ENCODE measurements around the gene PARD3B.
A peak's percentile ranks its signal among the peaks of the same experiment; 100 is the strongest.

PARD3B gene

DNA sequence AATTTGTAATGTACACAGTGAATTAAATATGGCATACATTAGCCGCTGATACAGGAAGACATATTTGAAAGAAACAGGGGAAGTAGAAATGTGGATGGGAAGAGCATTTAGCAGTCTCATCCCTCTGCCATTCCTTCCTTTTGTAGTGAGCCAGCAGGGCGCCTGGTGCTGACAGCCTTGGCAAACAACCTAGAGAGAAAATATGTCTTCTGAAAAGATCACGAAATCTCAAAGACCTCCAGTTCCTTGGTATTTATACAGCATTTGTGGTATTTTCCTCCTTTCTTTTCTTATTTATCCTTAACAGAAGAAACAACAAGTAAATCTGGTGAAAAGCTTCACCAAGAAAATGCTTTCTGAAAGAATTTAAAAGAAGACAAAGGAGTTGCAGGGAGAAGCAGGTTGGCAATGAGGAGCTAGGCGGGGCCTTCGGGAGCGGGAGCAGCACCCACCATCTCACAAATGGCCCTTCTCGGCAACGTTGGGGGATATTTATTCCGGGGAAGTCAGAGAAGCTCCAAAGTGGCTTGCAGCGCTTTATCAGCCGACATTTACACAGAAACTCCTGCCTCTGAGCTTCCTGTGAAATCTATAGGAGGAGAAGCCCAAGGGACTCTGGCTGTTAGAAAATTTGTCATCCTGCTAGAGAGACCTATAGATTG lies 731.0 kb downstream of the PARD3B start:
- DNase-seq (ENCODE audit: low read depth), result no peak

DNA sequence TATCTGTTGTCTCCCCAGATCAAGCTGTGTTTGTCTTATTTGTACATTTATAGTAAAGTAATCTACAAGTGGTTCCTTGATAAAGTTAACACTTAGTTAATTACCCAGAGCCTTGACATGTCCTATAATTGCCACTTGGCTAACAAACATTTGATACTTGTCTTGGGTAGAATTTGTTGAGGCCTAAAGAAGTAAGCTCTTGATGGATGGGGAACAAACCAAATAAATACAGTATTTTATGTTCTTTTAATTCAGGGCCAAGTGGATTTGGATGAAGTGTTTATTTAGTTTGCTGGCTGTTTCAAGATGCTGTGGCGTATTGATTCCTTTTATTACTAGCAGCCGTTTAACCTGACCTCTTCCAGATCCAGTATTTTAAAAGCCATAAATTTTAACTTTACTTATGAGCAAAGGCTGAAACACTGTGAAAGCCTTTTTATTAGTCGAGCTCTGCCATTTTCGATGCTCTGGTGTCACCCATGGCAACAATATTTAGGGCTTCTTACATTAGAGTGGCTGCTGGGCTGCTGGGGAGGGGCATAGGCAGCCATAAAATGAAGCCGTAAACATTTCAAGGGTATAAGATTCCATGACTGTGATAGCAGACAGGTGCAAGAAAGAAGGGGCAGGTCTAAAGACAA lies 735.4 kb downstream of the PARD3B start:
- DNase-seq (ENCODE audit: low read depth), result no peak

DNA sequence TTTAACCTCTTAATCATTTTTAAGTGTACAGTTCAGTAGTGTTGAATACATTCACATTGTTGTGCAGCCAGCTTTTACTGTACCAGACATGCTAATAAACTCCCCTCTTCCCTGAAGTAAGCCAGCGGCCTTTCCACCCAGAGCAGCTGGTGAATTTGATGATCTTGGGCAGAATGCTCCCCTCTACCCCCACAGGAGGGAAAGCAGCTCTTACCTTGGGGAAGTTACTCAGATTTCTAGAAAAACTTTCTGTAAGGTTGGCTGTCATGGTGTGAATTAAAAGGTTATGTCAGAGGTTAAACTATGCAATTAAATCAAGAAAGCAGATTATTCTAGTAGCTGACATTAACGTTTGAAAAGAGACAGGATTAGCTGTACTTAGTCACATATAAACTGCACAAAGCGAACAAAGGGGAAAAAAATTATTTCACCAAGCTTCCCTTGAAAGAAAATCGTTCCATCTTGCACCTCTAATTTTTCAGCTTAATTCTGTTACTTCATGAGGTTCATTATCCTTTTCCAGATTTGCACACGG lies 738.5 kb downstream of the PARD3B start:
- no peak for DNase-seq (ENCODE audit: low read depth)

DNA sequence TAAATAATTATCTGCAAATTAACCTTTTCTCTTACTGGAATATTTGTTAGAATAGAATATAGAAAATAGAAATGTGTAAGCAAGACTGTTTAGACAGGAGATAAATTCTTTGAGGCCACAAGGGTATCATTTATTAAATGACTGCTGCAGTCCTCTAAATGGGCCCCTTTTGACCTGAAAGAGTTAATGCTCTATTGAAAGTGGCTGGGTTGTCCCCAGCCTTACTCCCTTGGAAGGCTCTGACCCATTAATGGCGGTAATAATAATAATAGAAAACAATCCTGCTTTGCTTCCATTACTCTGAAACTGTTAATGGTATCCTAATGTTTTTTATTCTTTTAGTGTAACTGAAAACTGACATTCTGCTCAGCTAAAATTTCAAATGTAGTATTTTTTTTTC lies 739.1 kb downstream of the PARD3B start:
- DNase-seq (ENCODE audit: low read depth), result no peak

DNA sequence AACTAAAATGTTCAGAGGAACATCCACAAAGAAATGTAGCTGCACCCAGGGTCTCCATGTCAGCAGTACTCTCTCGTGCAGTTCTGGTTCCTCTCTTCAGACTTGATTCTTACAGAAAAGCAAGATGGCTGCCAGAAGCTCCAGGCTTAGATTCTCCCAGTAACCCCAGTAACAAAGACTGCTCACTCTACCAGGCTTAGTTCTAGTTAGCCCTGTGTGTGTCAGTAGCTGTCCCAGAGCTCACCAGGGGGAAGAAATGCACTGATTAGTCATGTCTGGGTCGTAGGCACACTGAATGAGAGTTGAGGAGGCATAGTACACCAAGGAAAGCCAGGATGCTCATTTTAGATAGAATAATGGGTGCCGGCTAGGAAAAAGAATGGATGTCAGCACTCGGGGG lies 742.0 kb downstream of the PARD3B start:
- DNase-seq (ENCODE audit: low read depth), result peak; percentile 3

DNA sequence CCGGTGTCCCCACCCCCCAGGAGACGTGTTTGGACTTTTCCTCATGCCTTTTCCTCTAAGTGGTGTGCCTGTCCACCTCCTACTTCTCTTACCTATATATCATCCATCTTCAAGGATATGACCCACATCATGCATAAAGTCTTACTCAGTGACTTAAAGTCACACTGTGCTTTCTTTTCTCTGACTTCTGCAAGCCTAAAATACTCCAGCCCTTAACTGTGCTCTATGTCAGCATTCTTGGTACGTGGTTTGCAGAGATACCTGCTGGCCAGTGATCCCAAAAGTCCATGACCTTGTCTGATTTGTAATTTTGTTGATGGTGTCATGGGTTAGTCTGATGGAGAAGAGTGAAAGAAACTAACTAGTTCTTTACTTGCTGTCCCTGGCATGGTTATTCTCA lies 743.4 kb downstream of the PARD3B start:
- no peak for DNase-seq (ENCODE audit: low read depth)

DNA sequence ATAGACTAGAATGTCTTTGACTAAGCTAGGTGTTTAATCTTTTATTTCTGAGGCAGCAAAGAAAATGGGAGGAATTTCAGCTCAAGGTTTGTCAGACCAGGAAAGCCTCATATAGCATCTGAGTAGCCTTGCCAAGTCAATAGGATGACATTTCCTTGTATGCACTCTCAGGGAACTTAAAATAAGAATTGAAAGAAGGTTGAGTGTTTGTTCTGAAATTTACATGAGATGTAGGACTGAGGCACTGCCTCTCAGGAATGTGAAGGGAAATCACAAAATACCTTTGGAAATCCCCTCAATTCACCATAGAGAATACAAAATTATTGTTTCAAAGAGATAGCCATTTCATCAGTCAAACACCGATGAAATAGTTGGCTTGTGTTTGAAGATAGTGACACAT lies 745.0 kb downstream of the PARD3B start:
- DNase-seq (ENCODE audit: low read depth), result no peak

DNA sequence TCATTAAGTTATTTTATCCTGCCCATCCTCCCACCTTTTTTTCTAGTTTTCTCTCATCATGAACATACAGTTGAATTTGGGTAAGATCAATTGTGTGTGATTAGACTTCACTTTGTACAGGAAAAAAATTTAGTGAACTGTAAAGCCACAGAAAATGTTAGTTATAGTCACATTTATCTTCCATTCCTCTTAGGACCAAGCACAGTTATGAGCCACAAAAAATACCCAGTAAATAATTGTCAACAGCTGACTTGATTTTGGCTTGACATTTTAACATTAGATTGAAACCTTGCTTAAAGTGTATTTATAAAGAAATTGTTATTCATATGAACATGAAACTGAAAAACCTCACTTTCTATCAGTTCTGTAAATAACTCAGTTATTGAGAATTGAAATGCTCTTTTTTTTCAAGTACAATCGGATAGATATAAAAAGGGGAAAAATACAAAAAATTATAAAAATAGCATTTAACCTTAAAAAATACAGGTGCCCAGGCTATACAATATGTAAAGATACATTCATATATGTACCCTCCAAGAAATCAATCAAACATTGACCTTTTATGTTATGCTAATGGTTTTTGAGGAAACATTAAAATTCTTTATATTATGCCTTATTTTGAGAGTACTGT lies 747.5 kb downstream of the PARD3B start:
- no peak for DNase-seq (ENCODE audit: low read depth)

DNA sequence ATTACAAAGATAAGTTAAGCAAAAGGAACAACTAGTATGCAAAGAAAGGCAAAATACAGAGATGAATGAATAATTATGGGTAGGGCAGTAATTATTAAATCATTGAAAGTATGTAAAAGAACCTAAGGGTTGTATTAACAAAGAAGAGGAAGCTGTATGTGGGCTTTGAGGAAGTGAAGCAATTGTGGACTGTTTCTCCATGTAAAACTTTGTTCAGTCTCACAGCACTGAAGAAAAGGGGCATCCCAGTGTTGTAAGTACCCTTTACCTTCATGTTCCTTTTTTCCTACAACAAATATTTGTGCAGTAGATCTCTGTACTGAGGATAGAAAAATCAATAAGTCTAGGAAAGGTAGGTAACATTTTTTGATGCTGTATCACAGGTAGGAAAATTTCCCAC lies 748.3 kb downstream of the PARD3B start:
- no peak for DNase-seq (ENCODE audit: low read depth)

- DNase-seq (ENCODE audit: low read depth), result no peak
Observed at GRCh38 chr2:205296959-205297358, 751.7 kb downstream of the PARD3B start.

DNA sequence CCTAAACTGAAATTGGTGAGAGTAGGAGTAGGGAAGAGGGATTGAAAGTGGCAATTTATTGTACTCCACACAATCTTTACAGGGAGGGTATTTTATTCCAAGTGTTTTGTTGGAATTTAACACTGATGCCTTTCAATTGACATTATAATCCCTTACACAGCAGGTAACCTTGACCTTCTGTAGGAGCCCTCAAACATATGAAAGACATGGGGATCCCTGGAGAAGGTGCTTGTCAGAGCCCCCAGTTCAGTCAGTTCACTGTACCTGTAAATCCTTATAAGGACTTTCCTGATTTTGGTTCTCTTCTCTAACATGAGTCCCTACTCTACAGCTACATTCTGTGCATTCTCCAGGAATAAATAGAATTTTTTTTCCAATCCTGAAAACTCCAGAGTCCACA lies 752.1 kb downstream of the PARD3B start:
- no peak for DNase-seq (ENCODE audit: low read depth)

DNA sequence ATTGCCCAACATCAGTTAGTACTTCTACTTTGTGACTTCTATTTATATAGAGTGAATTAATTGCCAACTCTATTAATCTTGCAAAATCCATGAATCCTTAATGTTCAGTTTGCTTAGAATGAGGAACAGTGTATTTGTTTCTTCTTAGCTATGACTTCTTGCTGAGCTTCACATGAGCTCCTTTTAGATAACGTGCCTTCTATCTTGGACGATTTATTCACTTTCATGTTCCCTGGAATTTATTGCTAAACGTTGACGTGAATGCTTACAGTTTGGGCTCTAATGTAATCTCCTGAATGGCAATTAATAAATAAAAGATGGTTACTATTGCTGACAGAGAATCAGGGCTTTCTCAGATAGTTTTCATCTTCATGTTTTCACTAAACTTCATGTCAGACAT lies 752.6 kb downstream of the PARD3B start:
- DNase-seq (ENCODE audit: low read depth), result no peak

GRCh38 chr2:205311201-205311600 lies 765.9 kb downstream of the PARD3B start:
- DNase-seq (ENCODE audit: low read depth), result peak; percentile 1

- DNase-seq (ENCODE audit: low read depth), result peak; percentile 76
Observed at GRCh38 chr2:205321231-205321630, 776.0 kb downstream of the PARD3B start.

- peak; percentile 16 for DNase-seq (ENCODE audit: low read depth)
Observed at GRCh38 chr2:205323929-205324328, 778.7 kb downstream of the PARD3B start.

DNA sequence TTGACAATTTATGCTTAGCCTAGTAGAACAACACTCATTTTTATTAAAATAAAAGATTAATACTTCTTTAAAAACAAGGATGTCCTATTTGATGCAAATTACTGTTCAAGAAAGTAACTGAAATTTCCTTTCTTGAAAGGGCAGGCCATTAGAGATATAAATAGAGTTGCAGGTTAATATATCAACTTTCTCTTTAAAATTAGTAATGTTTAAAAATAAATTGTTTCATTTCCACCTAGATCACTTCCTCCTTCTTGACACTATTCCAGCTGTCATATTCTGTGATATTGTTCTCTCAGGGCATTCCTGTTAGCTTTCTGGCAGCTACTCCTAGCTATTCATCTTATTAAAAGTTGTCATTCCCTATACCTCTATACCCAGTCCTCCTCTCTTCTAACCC lies 779.1 kb downstream of the PARD3B start:
- no peak for DNase-seq (ENCODE audit: low read depth)

DNA sequence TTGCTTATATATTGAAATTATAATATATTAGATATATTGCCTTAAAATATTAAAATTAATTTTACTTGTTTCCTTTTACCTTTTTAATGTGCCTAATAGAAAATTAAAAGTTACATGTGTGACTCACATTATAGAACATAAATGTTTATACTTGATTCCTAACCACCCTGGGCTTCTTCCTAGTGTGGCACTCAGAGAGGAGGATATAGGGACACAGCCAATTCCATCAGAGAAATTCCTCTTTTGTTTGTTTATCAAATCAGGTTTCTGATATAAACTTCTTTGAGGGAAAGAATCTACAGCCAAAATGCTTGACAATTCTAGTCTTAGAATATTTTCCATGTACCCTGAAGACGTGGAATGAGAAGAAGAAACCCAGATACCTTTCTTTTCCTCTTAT lies 788.1 kb downstream of the PARD3B start:
- no peak for DNase-seq (ENCODE audit: low read depth)

DNA sequence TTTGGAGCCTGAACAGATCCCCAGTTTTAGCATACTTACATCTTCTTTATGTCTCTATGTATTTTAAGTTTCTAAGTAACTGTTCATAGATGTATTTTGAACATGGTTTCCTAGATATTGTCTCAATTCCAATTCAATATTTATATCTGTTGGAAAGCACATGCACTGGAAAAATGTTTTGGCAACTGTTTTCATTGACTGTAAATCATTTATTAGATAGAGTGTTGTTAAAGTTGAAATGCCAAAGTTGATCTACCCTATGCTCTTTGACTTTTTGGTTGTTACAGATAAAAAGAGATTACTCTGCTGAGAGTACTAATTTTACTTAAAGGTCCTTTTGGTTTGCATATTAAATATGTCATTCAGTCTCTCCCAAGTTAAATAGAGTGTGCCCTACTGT lies 792.0 kb downstream of the PARD3B start:
- DNase-seq (ENCODE audit: low read depth), result no peak

DNA sequence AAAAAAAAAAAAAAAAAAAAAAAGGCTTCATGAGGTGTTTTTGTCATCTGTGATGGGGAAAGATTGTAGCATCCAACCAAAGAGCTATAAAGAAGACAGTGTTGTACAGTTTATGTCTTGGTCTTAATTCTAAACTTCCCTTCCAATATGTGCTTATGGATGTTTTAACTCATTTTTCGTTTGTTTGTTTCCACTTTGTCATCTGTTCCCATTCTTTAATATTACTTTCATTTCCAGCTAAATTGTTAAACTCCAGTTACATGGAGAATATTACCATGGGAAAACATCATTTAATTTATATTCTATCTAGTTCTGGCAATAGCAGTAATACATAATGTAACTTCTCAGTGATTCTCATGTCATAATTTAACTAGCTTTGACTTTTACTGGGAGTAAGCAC lies 792.9 kb downstream of the PARD3B start:
- no peak for DNase-seq (ENCODE audit: low read depth)

GRCh38 chr2:205343103-205343502 lies 797.8 kb downstream of the PARD3B start:
- DNase-seq (ENCODE audit: low read depth), result no peak

DNA sequence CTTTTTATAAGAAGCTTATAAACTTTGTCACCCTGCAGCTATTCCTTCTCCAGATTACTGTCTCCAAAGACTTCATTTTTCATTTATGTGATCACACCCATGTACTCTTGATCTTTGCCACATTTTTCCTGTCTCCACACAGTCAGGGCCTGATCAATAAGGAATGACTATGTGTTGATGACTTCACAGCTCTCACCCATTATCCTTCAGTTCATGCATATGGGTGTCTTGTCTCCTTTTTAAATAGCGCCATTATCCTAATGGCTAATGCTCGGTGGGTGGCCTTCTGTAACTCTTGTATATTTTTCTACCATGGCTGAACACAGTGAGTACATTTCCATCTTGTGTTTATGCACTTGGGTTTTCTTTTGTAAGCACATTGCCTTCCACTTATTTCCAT lies 801.4 kb downstream of the PARD3B start:
- DNase-seq (ENCODE audit: low read depth), result no peak

DNA sequence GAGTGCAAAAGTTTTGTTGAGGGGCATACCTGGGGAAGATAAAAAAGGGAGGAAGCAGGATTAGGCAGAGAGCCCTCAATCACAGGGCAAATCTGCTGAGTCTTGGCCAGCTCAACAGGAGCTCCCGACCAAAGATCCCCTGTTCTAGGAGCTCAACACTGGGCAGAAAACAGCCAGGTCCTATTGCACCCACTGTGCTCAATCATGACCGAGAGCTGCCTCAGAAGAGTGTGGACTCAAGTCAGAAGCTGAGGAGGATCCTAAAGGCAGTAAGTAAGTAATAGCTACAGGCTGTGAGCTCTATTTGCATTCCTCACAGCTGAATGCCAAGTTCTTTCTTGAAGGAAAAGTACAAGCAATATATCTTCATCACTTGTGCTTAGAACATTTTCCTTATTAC lies 802.6 kb downstream of the PARD3B start:
- no peak for DNase-seq (ENCODE audit: low read depth)

DNA sequence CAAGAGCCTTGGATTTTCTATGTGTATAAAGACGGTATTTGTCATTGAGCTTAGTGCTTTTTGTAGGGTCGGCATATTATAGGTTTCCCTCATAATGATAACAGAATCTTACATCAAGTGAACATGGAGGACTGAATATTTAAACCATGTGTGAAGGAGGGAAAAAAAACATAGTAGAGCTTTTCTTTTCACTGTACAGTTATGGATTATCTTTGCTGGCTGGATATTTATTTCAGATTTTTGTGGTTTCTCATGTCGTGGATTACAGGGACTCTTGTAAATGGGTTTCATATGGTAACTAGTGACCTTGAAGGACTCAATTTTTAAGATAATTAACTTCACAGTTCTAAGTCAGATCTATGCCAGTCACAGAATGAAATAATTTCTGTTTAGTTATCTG lies 806.8 kb downstream of the PARD3B start:
- DNase-seq (ENCODE audit: low read depth), result no peak

Data from iris pigment epithelial cell (primary cell).